Measurements from ENCODE around the gene EXOSC10. TPM values are rescaled to one million over a fixed set of nuclear protein-coding genes. Genes with fewer than 3 reads are reported as not detected.
"Not testable (repeated sequence)": the region's sequence is repeated elsewhere in the genome, so short reads cannot be mapped to it uniquely, and the experiment has no call there.

EXOSC10 gene
- total and polyA plus RNA-seq, 12 donors = 25.5 to 107 (median 41.1) TPM

GRCh38 chr1:11019971-11020370 lies 79.7 kb downstream of the EXOSC10 start:
- H3K27ac ChIP-seq = no peak overlapping the region
- WGBS, 4 donors = 81 to 88% (median 87%) methylated on average over 4 to 7 of the region's 7 CpGs
- no peaks in the 10 kb centered on the region for H3K9me3 ChIP-seq (replicated peaks in 1 of 3)
- TF ChIP-seq POLR2A (IDR thresholded peaks at IDR 0.05) = no peak
- TF ChIP-seq, protein P1, sequence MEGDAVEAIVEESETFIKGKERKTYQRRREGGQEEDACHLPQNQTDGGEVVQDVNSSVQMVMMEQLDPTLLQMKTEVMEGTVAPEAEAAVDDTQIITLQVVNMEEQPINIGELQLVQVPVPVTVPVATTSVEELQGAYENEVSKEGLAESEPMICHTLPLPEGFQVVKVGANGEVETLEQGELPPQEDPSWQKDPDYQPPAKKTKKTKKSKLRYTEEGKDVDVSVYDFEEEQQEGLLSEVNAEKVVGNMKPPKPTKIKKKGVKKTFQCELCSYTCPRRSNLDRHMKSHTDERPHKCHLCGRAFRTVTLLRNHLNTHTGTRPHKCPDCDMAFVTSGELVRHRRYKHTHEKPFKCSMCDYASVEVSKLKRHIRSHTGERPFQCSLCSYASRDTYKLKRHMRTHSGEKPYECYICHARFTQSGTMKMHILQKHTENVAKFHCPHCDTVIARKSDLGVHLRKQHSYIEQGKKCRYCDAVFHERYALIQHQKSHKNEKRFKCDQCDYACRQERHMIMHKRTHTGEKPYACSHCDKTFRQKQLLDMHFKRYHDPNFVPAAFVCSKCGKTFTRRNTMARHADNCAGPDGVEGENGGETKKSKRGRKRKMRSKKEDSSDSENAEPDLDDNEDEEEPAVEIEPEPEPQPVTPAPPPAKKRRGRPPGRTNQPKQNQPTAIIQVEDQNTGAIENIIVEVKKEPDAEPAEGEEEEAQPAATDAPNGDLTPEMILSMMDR (IDR thresholded peaks at IDR 0.05) = no peak
- intact Hi-C loops (cut with DNase I) = no loop called here
- H3K36me3 ChIP-seq (replicated peaks in 1 of 2) = peaks cover 0 to 98% of the 10 kb centered on the region in 2 donors
- no peak for DNase-seq
- H3K4me3 ChIP-seq = no peak overlapping the region
- no peaks in the 10 kb centered on the region for H3K27me3 ChIP-seq
- H3K4me1 ChIP-seq (replicated peaks in 1 of 2) = peaks cover 0 to 11% of the 10 kb centered on the region in 2 donors

- intact Hi-C loops (cut with DNase I); H3K27me3 ChIP-seq; H3K27ac ChIP-seq; H3K4me3 ChIP-seq; H3K9me3 ChIP-seq (replicated peaks in 1 of 3); DNase-seq: not testable (repeated sequence)
- H3K36me3 ChIP-seq (replicated peaks in 1 of 2) = peaks cover 0 to 98% of the 10 kb centered on the region in 2 donors
- H3K4me1 ChIP-seq (replicated peaks in 1 of 2) = peaks cover 4 to 17% of the 10 kb centered on the region in 2 donors
- 77 to 87% (median 83%) methylated on average over 8 of the region's 8 CpGs for WGBS, 4 donors
These were observed 80.3 kb downstream of the EXOSC10 start for GRCh38 chr1:11019358-11019757.

Other genes with a start within 250 kb of the EXOSC10 start
- 100 to 1,000 TPM in 5 of 9 donors, 10 to 100 TPM in 4; 45.1 to 324 (median 123) TPM for gene TARDBP, start 87.2 kb downstream of the EXOSC10 start, total RNA-seq
- 100 to 1,000 TPM in 1 of 3 donors, 10 to 100 TPM in 2; 79.8 to 179 (median 88.9) TPM for gene TARDBP, start 87.2 kb downstream of the EXOSC10 start, polyA plus RNA-seq
- gene MASP2, start 52.6 kb downstream of the EXOSC10 start, total RNA-seq = not detected
- under 1 TPM in 1 of 3 donors, not detected in 2; 0.07 TPM for gene MASP2, start 52.6 kb downstream of the EXOSC10 start, polyA plus RNA-seq
- gene SRM, start 39.9 kb downstream of the EXOSC10 start, total RNA-seq = 10 to 100 TPM; 14.9 to 97.3 (median 52.4) TPM
- gene SRM, start 39.9 kb downstream of the EXOSC10 start, polyA plus RNA-seq = 100 to 1,000 TPM in 2 of 3 donors, 10 to 100 TPM in 1; 50.3 to 243 (median 193) TPM
- gene ANGPTL7, start 89.5 kb upstream of the EXOSC10 start, total RNA-seq = 1 to 10 TPM in 6 of 9 donors, under 1 TPM in 3; 0.12 to 5.8 (median 1.1) TPM
- 1 to 10 TPM; 3.5 to 8.5 (median 4.3) TPM for gene ANGPTL7, start 89.5 kb upstream of the EXOSC10 start, polyA plus RNA-seq
- 10 to 100 TPM; 27.6 to 45.3 (median 36.8) TPM for gene MTOR, start 162.7 kb upstream of the EXOSC10 start, total RNA-seq
- 10 to 100 TPM; 21.4 to 28.8 (median 28.2) TPM for gene MTOR, start 162.7 kb upstream of the EXOSC10 start, polyA plus RNA-seq
- 10 to 100 TPM in 7 of 9 donors, 1 to 10 TPM in 2; 6.6 to 24.3 (median 11.3) TPM for gene UBIAD1, start 173.3 kb upstream of the EXOSC10 start, total RNA-seq
- 10 to 100 TPM in 1 of 3 donors, 1 to 10 TPM in 2; 4.5 to 18.0 (median 6.3) TPM for gene UBIAD1, start 173.3 kb upstream of the EXOSC10 start, polyA plus RNA-seq

Measured in adrenal gland (tissue), 12 donors.